ENCODE results near the gene GPR35.

GPR35 gene

GRCh38 chr2:240638512-240639160, 13.4 kb downstream of the GPR35 start:
- no peak for DNase-seq
- Histone ChIP-seq H3K36me3 (ENCODE audit: control insufficient read depth, insufficient read depth, low read length) (no peaks in the 10 kb centered on the region), H3K9me3 (ENCODE audit: control insufficient read depth, low read length) (peaks cover 5% of the 10 kb centered on the region), H3K27me3 (replicated peaks; ENCODE audit: control insufficient read depth, insufficient read depth, low read length, poor library complexity, severe bottlenecking) (no peaks in the 10 kb centered on the region), H3K4me1 (ENCODE audit: control insufficient read depth, insufficient read depth, low read length, poor library complexity, severe bottlenecking) (no peaks in the 10 kb centered on the region), H3K4me3 (ENCODE audit: insufficient read depth, low read depth, low read length, poor library complexity, severe bottlenecking) (no peak overlapping the region), H3K27ac (ENCODE audit: insufficient read depth, low read length, poor library complexity, severe bottlenecking) (no peak overlapping the region)

GRCh38 chr2:240639566-240639965, 14.3 kb downstream of the GPR35 start:
- no peak overlapping the region for H3K27ac ChIP-seq (ENCODE audit: insufficient read depth, low read length, poor library complexity, severe bottlenecking)
- no peak overlapping the region for H3K4me3 ChIP-seq (ENCODE audit: insufficient read depth, low read depth, low read length, poor library complexity, severe bottlenecking)
- no peaks in the 10 kb centered on the region for H3K36me3 ChIP-seq (ENCODE audit: control insufficient read depth, insufficient read depth, low read length)
- H3K9me3 ChIP-seq (ENCODE audit: control insufficient read depth, low read length): no peaks in the 10 kb centered on the region
- no peaks in the 10 kb centered on the region for H3K4me1 ChIP-seq (ENCODE audit: control insufficient read depth, insufficient read depth, low read length, poor library complexity, severe bottlenecking)
- no peak for DNase-seq
- H3K27me3 ChIP-seq (replicated peaks; ENCODE audit: control insufficient read depth, insufficient read depth, low read length, poor library complexity, severe bottlenecking): no peaks in the 10 kb centered on the region

GRCh38 chr2:240640939-240641338, 15.7 kb downstream of the GPR35 start:
- H3K4me3 ChIP-seq (ENCODE audit: insufficient read depth, low read depth, low read length, poor library complexity, severe bottlenecking): no peak overlapping the region
- DNase-seq: no peak
- no peaks in the 10 kb centered on the region for H3K9me3 ChIP-seq (ENCODE audit: control insufficient read depth, low read length)
- no peak overlapping the region for H3K27ac ChIP-seq (ENCODE audit: insufficient read depth, low read length, poor library complexity, severe bottlenecking)
- peaks cover 1% of the 10 kb centered on the region for H3K4me1 ChIP-seq (ENCODE audit: control insufficient read depth, insufficient read depth, low read length, poor library complexity, severe bottlenecking)
- no peaks in the 10 kb centered on the region for H3K36me3 ChIP-seq (ENCODE audit: control insufficient read depth, insufficient read depth, low read length)
- no peaks in the 10 kb centered on the region for H3K27me3 ChIP-seq (replicated peaks; ENCODE audit: control insufficient read depth, insufficient read depth, low read length, poor library complexity, severe bottlenecking)

- Histone ChIP-seq H3K36me3 (ENCODE audit: control insufficient read depth, insufficient read depth, low read length) (no peaks in the 10 kb centered on the region), H3K9me3 (ENCODE audit: control insufficient read depth, low read length) (no peaks in the 10 kb centered on the region), H3K4me1 (ENCODE audit: control insufficient read depth, insufficient read depth, low read length, poor library complexity, severe bottlenecking) (peaks cover 7% of the 10 kb centered on the region), H3K4me3 (ENCODE audit: insufficient read depth, low read depth, low read length, poor library complexity, severe bottlenecking) (no peak overlapping the region), H3K27ac (ENCODE audit: insufficient read depth, low read length, poor library complexity, severe bottlenecking) (no peak overlapping the region), H3K27me3 (replicated peaks; ENCODE audit: control insufficient read depth, insufficient read depth, low read length, poor library complexity, severe bottlenecking) (no peaks in the 10 kb centered on the region)
- no peak for DNase-seq
Observed at GRCh38 chr2:240642061-240642805, 17.0 kb downstream of the GPR35 start.

DNA sequence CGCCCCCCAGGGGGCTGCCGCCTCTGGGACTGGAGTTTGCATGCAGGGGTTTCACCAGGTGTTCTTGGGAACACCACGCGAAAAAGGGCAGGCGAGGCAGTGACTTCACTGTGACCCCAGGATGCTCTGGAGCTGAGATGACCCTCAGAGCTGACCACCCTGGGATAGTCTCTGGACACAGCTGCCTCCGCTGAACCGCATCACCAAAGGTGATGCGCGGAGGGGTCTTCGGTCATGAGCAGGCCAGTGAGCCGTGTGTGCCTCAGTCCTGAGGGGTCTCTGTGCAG, 17.5 kb downstream of the GPR35 start:
- Histone ChIP-seq H3K27ac (ENCODE audit: insufficient read depth, low read length, poor library complexity, severe bottlenecking) (no peak overlapping the region), H3K4me3 (ENCODE audit: insufficient read depth, low read depth, low read length, poor library complexity, severe bottlenecking) (no peak overlapping the region), H3K36me3 (ENCODE audit: control insufficient read depth, insufficient read depth, low read length) (no peaks in the 10 kb centered on the region), H3K27me3 (replicated peaks; ENCODE audit: control insufficient read depth, insufficient read depth, low read length, poor library complexity, severe bottlenecking) (no peaks in the 10 kb centered on the region), H3K9me3 (ENCODE audit: control insufficient read depth, low read length) (no peaks in the 10 kb centered on the region), H3K4me1 (ENCODE audit: control insufficient read depth, insufficient read depth, low read length, poor library complexity, severe bottlenecking) (peaks cover 7% of the 10 kb centered on the region)
- DNase-seq: no peak

DNA sequence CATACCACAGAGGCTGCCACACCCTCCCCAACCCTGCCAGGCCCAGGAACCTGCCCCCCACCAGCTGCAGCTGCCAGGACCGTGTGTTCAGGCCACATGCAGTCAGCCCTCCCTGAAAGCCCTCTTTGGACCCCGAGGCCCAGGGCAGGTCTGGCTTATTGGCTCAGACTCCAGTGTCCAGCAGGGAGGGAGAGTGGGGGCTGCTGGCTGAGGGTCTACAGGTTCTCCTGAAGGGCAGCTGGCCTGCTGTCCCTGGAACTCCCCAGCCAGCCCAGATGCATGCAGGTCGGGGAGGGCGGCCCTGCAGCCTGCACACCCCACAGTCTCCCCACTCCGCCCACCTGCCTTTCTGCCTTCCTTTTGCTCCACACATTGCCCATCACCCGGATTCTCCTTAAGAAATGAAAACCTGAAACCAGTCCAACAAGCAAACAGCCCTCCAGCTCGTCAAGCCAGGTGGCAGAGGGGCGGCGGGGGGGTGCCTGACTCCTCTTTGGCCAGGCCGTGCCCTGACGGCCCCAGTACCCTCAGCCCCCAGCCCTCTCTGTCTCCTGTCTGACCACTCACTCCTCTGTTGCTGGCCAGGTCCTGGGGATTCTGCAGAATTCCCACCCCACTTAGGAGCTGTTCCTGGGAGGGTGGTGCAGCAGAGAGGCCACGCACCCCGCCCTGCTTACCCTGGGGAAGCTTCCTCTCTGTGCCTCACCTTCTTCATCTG, 18.0 kb downstream of the GPR35 start:
- Histone ChIP-seq H3K36me3 (ENCODE audit: control insufficient read depth, insufficient read depth, low read length) (no peaks in the 10 kb centered on the region), H3K27ac (ENCODE audit: insufficient read depth, low read length, poor library complexity, severe bottlenecking) (no peak overlapping the region), H3K4me3 (ENCODE audit: insufficient read depth, low read depth, low read length, poor library complexity, severe bottlenecking) (no peak overlapping the region), H3K27me3 (replicated peaks; ENCODE audit: control insufficient read depth, insufficient read depth, low read length, poor library complexity, severe bottlenecking) (no peaks in the 10 kb centered on the region), H3K9me3 (ENCODE audit: control insufficient read depth, low read length) (no peaks in the 10 kb centered on the region), H3K4me1 (ENCODE audit: control insufficient read depth, insufficient read depth, low read length, poor library complexity, severe bottlenecking) (peaks cover 7% of the 10 kb centered on the region)
- DNase-seq: no peak

DNA sequence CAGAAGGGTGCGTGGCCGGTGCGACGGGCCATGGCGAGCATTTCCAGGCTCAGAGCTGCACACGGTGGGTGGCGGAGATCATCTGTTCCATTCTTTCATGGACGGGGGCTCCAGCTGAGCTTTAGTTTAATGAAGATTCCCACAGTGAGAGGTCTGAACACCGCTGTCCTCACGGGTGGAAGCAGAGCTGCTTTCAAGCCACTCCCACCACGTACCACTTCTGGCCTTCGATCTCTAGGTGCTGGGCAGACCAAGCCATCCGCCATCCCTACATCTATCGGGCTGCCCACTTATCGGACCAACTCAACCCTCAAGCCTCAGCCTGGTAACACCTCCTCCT, 18.5 kb downstream of the GPR35 start:
- H3K27me3 ChIP-seq (replicated peaks; ENCODE audit: control insufficient read depth, insufficient read depth, low read length, poor library complexity, severe bottlenecking): no peaks in the 10 kb centered on the region
- no peak overlapping the region for H3K27ac ChIP-seq (ENCODE audit: insufficient read depth, low read length, poor library complexity, severe bottlenecking)
- no peaks in the 10 kb centered on the region for H3K36me3 ChIP-seq (ENCODE audit: control insufficient read depth, insufficient read depth, low read length)
- no peaks in the 10 kb centered on the region for H3K9me3 ChIP-seq (ENCODE audit: control insufficient read depth, low read length)
- no peak overlapping the region for H3K4me3 ChIP-seq (ENCODE audit: insufficient read depth, low read depth, low read length, poor library complexity, severe bottlenecking)
- peaks cover 7% of the 10 kb centered on the region for H3K4me1 ChIP-seq (ENCODE audit: control insufficient read depth, insufficient read depth, low read length, poor library complexity, severe bottlenecking)
- no peak for DNase-seq

DNA sequence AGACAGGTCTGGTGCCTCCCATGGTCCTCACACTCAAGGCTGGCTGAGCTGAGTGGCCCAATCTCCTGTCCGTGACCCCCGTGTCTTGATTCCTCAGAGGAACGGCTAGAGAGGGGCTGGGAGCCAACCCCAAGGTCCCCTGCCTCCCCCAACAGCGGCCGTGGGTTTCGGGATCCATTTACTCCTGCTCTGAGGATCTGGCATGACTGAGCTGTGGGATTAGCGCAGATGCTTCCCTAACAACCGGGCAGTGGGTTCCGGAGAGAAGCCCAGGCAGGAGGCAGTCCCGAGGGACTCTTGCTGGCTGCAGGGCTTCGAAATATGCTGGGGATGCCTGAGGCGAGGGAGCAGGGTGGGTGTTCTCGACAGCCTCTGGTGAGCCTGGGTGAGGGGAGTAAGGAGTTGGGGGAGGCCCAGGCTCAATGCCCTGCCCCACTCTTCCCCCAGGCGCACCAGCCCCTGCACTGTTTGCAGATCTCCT, 18.9 kb downstream of the GPR35 start:
- Histone ChIP-seq H3K27ac (ENCODE audit: insufficient read depth, low read length, poor library complexity, severe bottlenecking) (no peak overlapping the region), H3K4me1 (ENCODE audit: control insufficient read depth, insufficient read depth, low read length, poor library complexity, severe bottlenecking) (peaks cover 7% of the 10 kb centered on the region), H3K27me3 (replicated peaks; ENCODE audit: control insufficient read depth, insufficient read depth, low read length, poor library complexity, severe bottlenecking) (no peaks in the 10 kb centered on the region), H3K4me3 (ENCODE audit: insufficient read depth, low read depth, low read length, poor library complexity, severe bottlenecking) (no peak overlapping the region), H3K9me3 (ENCODE audit: control insufficient read depth, low read length) (no peaks in the 10 kb centered on the region), H3K36me3 (ENCODE audit: control insufficient read depth, insufficient read depth, low read length) (no peaks in the 10 kb centered on the region)
- DNase-seq: no peak

DNA sequence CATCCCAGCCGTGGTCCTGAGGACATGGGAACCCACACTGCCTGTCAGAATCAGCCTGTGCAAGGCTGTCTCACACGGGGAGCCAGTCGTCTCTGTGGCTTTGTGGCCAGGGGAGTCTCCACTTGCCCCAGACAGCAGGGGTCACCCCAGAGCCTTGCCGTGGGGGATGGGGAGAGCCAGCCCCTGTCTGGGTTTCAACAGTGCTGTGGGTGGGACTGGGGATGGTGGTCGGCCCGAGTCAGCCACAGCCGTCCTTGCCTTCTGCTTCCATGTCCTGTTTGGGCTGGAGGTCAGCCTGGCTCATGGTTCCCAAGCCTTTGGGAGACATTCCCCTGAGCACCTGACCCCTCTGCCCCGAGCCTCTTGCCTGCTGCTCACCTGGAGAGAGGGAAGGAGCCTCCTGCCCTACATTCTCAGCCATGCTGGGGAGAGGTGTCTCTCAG, 19.6 kb downstream of the GPR35 start:
- no peaks in the 10 kb centered on the region for H3K27me3 ChIP-seq (replicated peaks; ENCODE audit: control insufficient read depth, insufficient read depth, low read length, poor library complexity, severe bottlenecking)
- H3K4me3 ChIP-seq (ENCODE audit: insufficient read depth, low read depth, low read length, poor library complexity, severe bottlenecking): no peak overlapping the region
- DNase-seq: no peak
- H3K36me3 ChIP-seq (ENCODE audit: control insufficient read depth, insufficient read depth, low read length): no peaks in the 10 kb centered on the region
- no peak overlapping the region for H3K27ac ChIP-seq (ENCODE audit: insufficient read depth, low read length, poor library complexity, severe bottlenecking)
- H3K4me1 ChIP-seq (ENCODE audit: control insufficient read depth, insufficient read depth, low read length, poor library complexity, severe bottlenecking): peaks cover 7% of the 10 kb centered on the region
- no peaks in the 10 kb centered on the region for H3K9me3 ChIP-seq (ENCODE audit: control insufficient read depth, low read length)

- H3K36me3 ChIP-seq (ENCODE audit: control insufficient read depth, insufficient read depth, low read length): no peaks in the 10 kb centered on the region
- H3K4me1 ChIP-seq (ENCODE audit: control insufficient read depth, insufficient read depth, low read length, poor library complexity, severe bottlenecking): peaks cover 7% of the 10 kb centered on the region
- no peak overlapping the region for H3K27ac ChIP-seq (ENCODE audit: insufficient read depth, low read length, poor library complexity, severe bottlenecking)
- no peaks in the 10 kb centered on the region for H3K27me3 ChIP-seq (replicated peaks; ENCODE audit: control insufficient read depth, insufficient read depth, low read length, poor library complexity, severe bottlenecking)
- H3K9me3 ChIP-seq (ENCODE audit: control insufficient read depth, low read length): no peaks in the 10 kb centered on the region
- H3K4me3 ChIP-seq (ENCODE audit: insufficient read depth, low read depth, low read length, poor library complexity, severe bottlenecking): no peak overlapping the region
- DNase-seq: no peak
Observed at GRCh38 chr2:240645346-240645745, 20.1 kb downstream of the GPR35 start.
